ENCODE measurements around the gene NOC3L. TPM values are rescaled to one million over a fixed set of nuclear protein-coding genes. Genes with fewer than 3 reads are reported as not detected.
A peak's percentile ranks its signal among the peaks of the same experiment; 100 is the strongest.

NOC3L gene
- total and polyA plus RNA-seq, 10 donors = 9.8 to 29.6 (median 24.7) TPM

DNA sequence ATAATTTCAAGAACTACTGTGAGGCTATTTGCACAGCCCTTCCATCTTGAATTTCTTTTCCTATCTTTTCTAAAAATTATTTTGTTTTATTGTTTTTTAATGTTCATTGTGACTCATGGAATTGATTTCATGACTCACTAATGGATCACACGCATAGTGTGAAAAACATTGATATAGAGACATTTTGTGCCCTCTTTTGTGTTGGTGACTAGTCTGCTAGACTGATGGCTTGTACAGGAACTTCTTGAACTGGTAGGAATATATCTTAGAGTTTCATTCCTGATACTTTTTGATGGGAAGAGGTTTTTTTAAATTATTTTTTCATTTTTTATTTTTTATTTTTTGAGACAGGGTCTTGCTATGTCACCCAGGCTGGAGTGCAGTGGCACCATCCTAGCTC is 12.6 kb upstream of the NOC3L start:
- no peaks in the 10 kb centered on the region for H3K36me3 ChIP-seq
- DNase-seq = no peak
- 90 to 100% (median 94%) methylated on average over 1 of the region's 1 CpG for WGBS, 5 donors
- intact Hi-C loops (cut with DNase I; ENCODE audit: low total_unique reads) = no loop called here
- H3K4me1 ChIP-seq = no peaks in the 10 kb centered on the region
- H3K27ac ChIP-seq = no peak overlapping the region
- H3K9me3 ChIP-seq = no peaks in the 10 kb centered on the region
- TF ChIP-seq POLR2A (IDR thresholded peaks at IDR 0.05) (no peak), POLR2AphosphoS5 (IDR thresholded peaks at IDR 0.05) (no peak), CTCF (IDR thresholded peaks at IDR 0.05 in 8 of 11, conservative IDR thresholded peaks at IDR 0.05 in 3 of 11) (no peak)
- H3K4me3 ChIP-seq = no peak overlapping the region
- H3K27me3 ChIP-seq (replicated peaks in 1 of 7) = peaks cover 0 to 45% (median 0%) of the 10 kb centered on the region in 7 donors

- Histone ChIP-seq H3K27me3 (replicated peaks in 1 of 7) (peaks cover 0 to 27% (median 0%) of the 10 kb centered on the region in 7 donors), H3K4me3 (no peak overlapping the region), H3K4me1 (no peaks in the 10 kb centered on the region), H3K36me3 (no peaks in the 10 kb centered on the region), H3K27ac (no peak overlapping the region), H3K9me3 (no peaks in the 10 kb centered on the region)
- no peak for DNase-seq
- TF ChIP-seq POLR2AphosphoS5 (IDR thresholded peaks at IDR 0.05) (no peak), CTCF (IDR thresholded peaks at IDR 0.05 in 8 of 11, conservative IDR thresholded peaks at IDR 0.05 in 3 of 11) (no peak), POLR2A (IDR thresholded peaks at IDR 0.05) (no peak)
- intact Hi-C loops (cut with DNase I; ENCODE audit: low total_unique reads) = no loop called here
- 62 to 82% (median 75%) methylated on average over 2 of the region's 2 CpGs for WGBS, 5 donors
Measured at GRCh38 chr10:94370501-94370900, 7.8 kb upstream of the NOC3L start.

- Histone ChIP-seq H3K27me3 (replicated peaks in 1 of 7) (no peaks in the 10 kb centered on the region), H3K27ac (no peak overlapping the region), H3K9me3 (no peaks in the 10 kb centered on the region), H3K4me1 (peaks cover 6 to 19% (median 11%) of the 10 kb centered on the region in 6 donors), H3K4me3 (no peak overlapping the region), H3K36me3 (no peaks in the 10 kb centered on the region)
- intact Hi-C loops (cut with DNase I; ENCODE audit: low total_unique reads) = no loop called here
- TF ChIP-seq POLR2A (IDR thresholded peaks at IDR 0.05) (no peak), CTCF (IDR thresholded peaks at IDR 0.05 in 8 of 11, conservative IDR thresholded peaks at IDR 0.05 in 3 of 11) (no peak), POLR2AphosphoS5 (IDR thresholded peaks at IDR 0.05) (no peak)
- no peak for DNase-seq
- 90 to 97% (median 91%) methylated on average over 3 of the region's 3 CpGs for WGBS, 5 donors
Measured at GRCh38 chr10:94366382-94366781, 3.6 kb upstream of the NOC3L start.

GRCh38 chr10:94364482-94364881 is 1.7 kb upstream of the NOC3L start:
- Histone ChIP-seq H3K36me3 (peaks cover 0 to 13% (median under 1%) of the 10 kb centered on the region in 6 donors), H3K27ac (no peak overlapping the region), H3K4me1 (peaks cover 12 to 38% (median 25%) of the 10 kb centered on the region in 6 donors), H3K4me3 (no peak overlapping the region), H3K9me3 (no peaks in the 10 kb centered on the region), H3K27me3 (replicated peaks in 1 of 7) (no peaks in the 10 kb centered on the region)
- 78 to 100% (median 89%) methylated on average over 1 of the region's 1 CpG for WGBS, 5 donors
- DNase-seq = no peak
- TF ChIP-seq POLR2AphosphoS5 (IDR thresholded peaks at IDR 0.05) = no peak
- intact Hi-C loops (cut with DNase I; ENCODE audit: low total_unique reads) = no loop called here

DNA sequence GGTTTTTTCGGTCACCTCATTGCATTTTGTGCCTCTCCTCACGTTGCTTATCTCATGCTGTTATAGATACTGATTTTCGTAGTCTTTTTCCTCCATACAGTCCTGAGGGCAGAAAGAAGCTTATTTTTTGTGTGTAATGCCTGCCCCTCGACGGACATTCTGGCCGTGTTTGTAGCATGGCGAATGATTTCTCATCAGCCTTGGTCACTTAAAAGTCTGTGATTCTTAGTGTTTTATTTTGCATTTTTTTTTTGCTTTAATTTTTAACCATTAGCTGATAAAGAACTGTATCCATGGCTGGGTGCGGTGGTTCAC is 469 bp upstream of the NOC3L start:
- no peaks in the 10 kb centered on the region for H3K9me3 ChIP-seq
- peak overlapping the region; percentile 49 to 87 (median 80) for H3K27ac ChIP-seq
- H3K27me3 ChIP-seq (replicated peaks in 1 of 7) = no peaks in the 10 kb centered on the region
- intact Hi-C loops (cut with DNase I; ENCODE audit: low total_unique reads) = no loop called here
- 38 to 56% (median 46%) methylated on average over 8 of the region's 8 CpGs for WGBS, 5 donors
- peaks cover 12 to 50% (median 25%) of the 10 kb centered on the region in 6 donors for H3K4me1 ChIP-seq
- no peak for DNase-seq
- TF ChIP-seq CTCF (IDR thresholded peaks at IDR 0.05 in 8 of 11, conservative IDR thresholded peaks at IDR 0.05 in 3 of 11) (peak in 3 of 11 experiments; percentile 5 to 27 (median 19)), POLR2AphosphoS5 (IDR thresholded peaks at IDR 0.05) (no peak), POLR2A (IDR thresholded peaks at IDR 0.05) (no peak)
- peak overlapping the region; percentile 63 to 91 (median 72) for H3K4me3 ChIP-seq
- H3K36me3 ChIP-seq = peaks cover 0 to 25% (median 4%) of the 10 kb centered on the region in 6 donors

Data from spleen (tissue), 11 donors.